ENCODE measurements around the gene SCN10A.

The SCN10A gene

GRCh38 chr3:38717355-38718240, 98.4 kb downstream of the SCN10A start:
- no peak for DNase-seq

GRCh38 chr3:38713121-38713520, 102.9 kb downstream of the SCN10A start:
- DNase-seq, result no peak

- DNase-seq, result no peak
Observed at GRCh38 chr3:38711321-38711720, 104.7 kb downstream of the SCN10A start.

- no peak for DNase-seq
Observed at GRCh38 chr3:38707730-38708129, 108.3 kb downstream of the SCN10A start.

GRCh38 chr3:38706961-38707360, 109.1 kb downstream of the SCN10A start:
- DNase-seq, result no peak

- DNase-seq, result no peak
Observed at GRCh38 chr3:38702231-38702630, 113.8 kb downstream of the SCN10A start.

GRCh38 chr3:38698760-38699159, 117.3 kb downstream of the SCN10A start:
- no peak for DNase-seq

GRCh38 chr3:38698061-38698460, 118.0 kb downstream of the SCN10A start:
- DNase-seq, result no peak

GRCh38 chr3:38696034-38696433, 120.0 kb downstream of the SCN10A start:
- no peak for DNase-seq

GRCh38 chr3:38690185-38690584, 125.8 kb downstream of the SCN10A start:
- no peak for DNase-seq

- no peak for DNase-seq
Observed at GRCh38 chr3:38689774-38690173, 126.2 kb downstream of the SCN10A start.

- no peak for DNase-seq
Observed at GRCh38 chr3:38689346-38689745, 126.7 kb downstream of the SCN10A start.

- no peak for DNase-seq
Observed at GRCh38 chr3:38687321-38687720, 128.7 kb downstream of the SCN10A start.

GRCh38 chr3:38684546-38684945, 131.5 kb downstream of the SCN10A start:
- no peak for DNase-seq

GRCh38 chr3:38669668-38670067, 146.3 kb downstream of the SCN10A start:
- DNase-seq, result no peak

GRCh38 chr3:38662544-38662943, 153.5 kb downstream of the SCN10A start:
- DNase-seq, result no peak

GRCh38 chr3:38658841-38659240, 157.2 kb downstream of the SCN10A start:
- DNase-seq, result no peak

GRCh38 chr3:38657369-38657768, 158.6 kb downstream of the SCN10A start:
- DNase-seq, result no peak

- DNase-seq, result peak; percentile 6
Observed at GRCh38 chr3:38655708-38656300, 160.2 kb downstream of the SCN10A start.

GRCh38 chr3:38653685-38654537, 162.1 kb downstream of the SCN10A start:
- no peak for DNase-seq

- no peak for DNase-seq
Observed at GRCh38 chr3:38652934-38653333, 163.1 kb downstream of the SCN10A start.

GRCh38 chr3:38651153-38651789, 164.7 kb downstream of the SCN10A start:
- no peak for DNase-seq
